ENCODE results near the gene TRAPPC5. TPM values are rescaled to one million over a fixed set of nuclear protein-coding genes. Genes with fewer than 3 reads are reported as not detected.

The TRAPPC5 gene
- total RNA-seq, 1 experiment from 2014 or later: 90.6 TPM

GRCh38 chr19:7645656-7646425 lies 34.8 kb upstream of the TRAPPC5 start:
- no peak for DNase-seq (ENCODE audit: low spot score)

GRCh38 chr19:7646426-7646700 lies 34.3 kb upstream of the TRAPPC5 start:
- no peak for DNase-seq (ENCODE audit: low spot score)

GRCh38 chr19:7647156-7647555 lies 33.5 kb upstream of the TRAPPC5 start:
- no peak for DNase-seq (ENCODE audit: low spot score)

- no peak for DNase-seq (ENCODE audit: low spot score)
Measured at GRCh38 chr19:7648265-7649014, 32.2 kb upstream of the TRAPPC5 start.

- DNase-seq (ENCODE audit: low spot score): no peak
Measured at GRCh38 chr19:7650148-7650547, 30.5 kb upstream of the TRAPPC5 start.

- peak; percentile 87 for DNase-seq (ENCODE audit: low spot score)
Measured at GRCh38 chr19:7652061-7652641, 28.5 kb upstream of the TRAPPC5 start.

GRCh38 chr19:7654401-7654800 lies 26.2 kb upstream of the TRAPPC5 start:
- no peak for DNase-seq (ENCODE audit: low spot score)

- no peak for DNase-seq (ENCODE audit: low spot score)
Measured at GRCh38 chr19:7655581-7655980, 25.1 kb upstream of the TRAPPC5 start.

GRCh38 chr19:7657131-7657751 lies 23.4 kb upstream of the TRAPPC5 start:
- peak; percentile 39 for DNase-seq (ENCODE audit: low spot score)

GRCh38 chr19:7658219-7658686 lies 22.4 kb upstream of the TRAPPC5 start:
- no peak for DNase-seq (ENCODE audit: low spot score)

GRCh38 chr19:7661744-7662538 lies 18.7 kb upstream of the TRAPPC5 start:
- DNase-seq (ENCODE audit: low spot score): no peak

- DNase-seq (ENCODE audit: low spot score): no peak
Measured at GRCh38 chr19:7662657-7663056, 18.0 kb upstream of the TRAPPC5 start.

GRCh38 chr19:7663706-7664105 lies 16.9 kb upstream of the TRAPPC5 start:
- DNase-seq (ENCODE audit: low spot score): no peak

GRCh38 chr19:7665076-7665475 lies 15.6 kb upstream of the TRAPPC5 start:
- DNase-seq (ENCODE audit: low spot score): no peak

GRCh38 chr19:7668842-7669241 lies 11.8 kb upstream of the TRAPPC5 start, which contains the start of gene RETN:
Gene RETN (plus strand): TSS chr19:7669049. CDS start chr19:7669327, 278 bp downstream.
- DNase-seq (ENCODE audit: low spot score): no peak

- DNase-seq (ENCODE audit: low spot score): no peak
Measured at GRCh38 chr19:7669641-7670040, 11.0 kb upstream of the TRAPPC5 start.

GRCh38 chr19:7670150-7670783 lies 10.4 kb upstream of the TRAPPC5 start:
- no peak for DNase-seq (ENCODE audit: low spot score)

- no peak for DNase-seq (ENCODE audit: low spot score)
Measured at GRCh38 chr19:7670790-7671189, 9.8 kb upstream of the TRAPPC5 start.

GRCh38 chr19:7672522-7672921 lies 8.1 kb upstream of the TRAPPC5 start:
- no peak for DNase-seq (ENCODE audit: low spot score)

GRCh38 chr19:7674010-7675005 lies 6.3 kb upstream of the TRAPPC5 start:
- peak; percentile 85 for DNase-seq (ENCODE audit: low spot score)
